ACHN (cell line): ENCODE results near the gene IQSEC1.

Source experiments
- DNase-seq: peaks from one replicate; pipeline ENCODE4 v3.0.0-alpha.2; 2015
- in situ Hi-C: cut with HindIII; loops from 2 replicates; pipeline ENCODE4 v1.10.0; 2017; ENCODE audit warnings: low sequenced_read_pairs, low pct_ligation_motif_present, low pct_unique_long_range_greater_than_20kb

The IQSEC1 gene

GRCh38 chr3:13074006-13074375 lies 762 bp upstream of the IQSEC1 start:
- in situ Hi-C loops = no loop called here

DNA sequence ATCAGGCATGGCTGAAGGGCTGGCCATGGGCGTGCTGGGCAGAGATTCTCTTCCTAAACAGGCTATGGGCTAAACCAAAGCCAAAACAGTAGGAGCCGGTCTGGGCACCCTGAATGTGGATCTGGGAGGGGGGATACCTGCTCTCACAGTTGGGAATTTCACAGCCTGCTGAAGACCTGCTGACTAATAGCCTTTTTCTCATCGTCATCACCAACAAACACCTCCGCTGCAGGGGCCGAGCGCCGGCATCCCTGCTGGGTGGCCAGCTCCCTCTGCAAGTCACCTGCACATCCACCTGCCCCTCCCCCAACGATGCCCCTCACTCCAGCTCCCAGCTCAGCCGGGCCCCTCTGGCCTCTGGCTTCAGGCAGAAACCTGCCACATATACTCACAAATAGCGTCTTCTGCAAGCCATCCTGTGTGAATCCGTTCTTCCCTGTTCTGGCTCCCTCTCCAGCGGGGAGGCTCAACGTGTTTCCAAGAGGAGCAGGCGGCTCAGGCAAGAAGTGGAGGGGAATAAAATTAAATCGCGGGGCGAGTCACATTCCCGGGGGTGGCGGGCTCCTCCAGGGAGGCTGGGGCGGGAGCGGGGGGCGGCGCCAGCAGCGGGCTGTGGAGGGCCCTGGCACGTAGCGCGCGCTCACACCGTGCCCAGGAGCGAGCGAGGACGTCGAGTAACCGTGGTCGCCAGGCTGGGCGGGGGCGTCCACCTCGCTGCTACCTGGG lies 466 bp downstream of the IQSEC1 start:
- in situ Hi-C loops = no loop called here
- DNase-seq = no peak

More at GRCh38 chr3:13074006-13074375, 762 bp upstream of the IQSEC1 start:
- no peak for DNase-seq

DNA sequence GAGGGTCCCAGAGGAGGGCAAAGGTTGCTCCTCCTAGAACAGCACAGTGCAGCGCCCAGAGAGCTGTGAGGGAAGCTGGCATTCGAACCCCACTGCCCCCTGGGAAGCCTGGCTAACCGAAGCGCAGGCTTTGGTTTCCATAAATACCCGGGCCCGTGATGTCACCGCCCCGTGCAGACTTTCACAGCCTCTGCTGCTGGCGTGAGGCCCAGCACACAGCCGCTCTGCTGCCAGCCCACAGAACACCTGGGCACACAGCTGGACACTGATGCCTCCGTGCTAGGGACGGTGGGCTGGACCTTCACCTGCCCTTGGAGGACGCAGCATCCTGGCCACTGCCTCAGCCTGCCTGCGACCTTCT lies 1.0 kb downstream of the IQSEC1 start:
- no peak for DNase-seq
- in situ Hi-C loops = no loop called here

GRCh38 chr3:13071695-13072094 lies 1.5 kb downstream of the IQSEC1 start:
- in situ Hi-C loops = no loop called here
- no peak for DNase-seq

DNA sequence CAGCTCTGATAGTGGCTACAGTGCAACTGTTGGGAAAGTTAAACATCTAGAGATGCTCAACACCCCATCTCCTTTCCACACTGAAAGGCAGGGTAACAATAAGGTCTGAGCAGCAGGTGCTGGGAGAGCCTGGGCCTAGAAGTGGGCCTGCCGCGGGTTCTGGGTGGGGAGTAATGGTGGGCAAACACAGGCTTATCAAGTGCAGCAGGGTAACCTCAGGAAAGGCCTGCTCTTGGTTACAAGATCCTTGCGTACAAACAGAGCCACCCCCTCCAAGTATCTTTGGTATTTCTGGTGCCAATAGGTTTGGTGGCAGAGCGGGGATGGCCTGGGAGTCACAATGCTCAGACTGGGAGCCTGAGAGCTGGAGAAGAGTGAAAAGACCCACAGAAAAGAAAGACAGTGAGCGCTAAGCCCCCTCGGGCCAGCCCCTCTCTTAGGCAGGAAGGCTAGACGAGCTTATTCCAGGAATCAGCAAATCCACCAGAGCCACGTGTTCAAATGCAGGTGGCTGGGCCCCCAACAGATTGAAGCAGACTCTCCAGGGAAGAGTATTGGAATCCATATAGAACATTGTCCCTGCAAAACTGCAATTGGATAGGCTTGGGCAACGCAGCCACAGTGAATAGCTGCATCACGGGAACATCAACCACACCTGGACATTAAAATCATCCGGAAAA lies 2.7 kb downstream of the IQSEC1 start:
- no peak for DNase-seq
- in situ Hi-C loops = no loop called here

DNA sequence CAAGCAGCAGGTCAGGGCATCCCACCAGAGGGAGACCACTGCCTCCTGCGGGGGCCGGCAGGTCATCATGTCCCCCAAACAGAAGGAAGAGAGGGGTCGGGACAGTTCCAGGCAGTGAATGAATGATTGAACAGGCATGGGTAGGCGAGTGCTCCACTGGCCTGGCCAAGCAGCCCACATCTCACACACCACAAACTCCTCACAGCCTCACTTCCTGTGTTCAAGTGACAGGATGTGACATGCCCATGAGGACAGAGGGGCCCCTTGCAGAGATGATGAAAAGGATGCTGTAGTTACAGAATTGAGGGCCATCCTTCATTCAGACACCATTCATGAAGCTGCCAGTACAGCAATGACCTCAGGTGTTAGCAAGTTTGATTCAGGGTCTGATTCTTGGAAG lies 3.7 kb downstream of the IQSEC1 start:
- in situ Hi-C loops = no loop called here
- DNase-seq = no peak

GRCh38 chr3:13068269-13069010 lies 4.8 kb downstream of the IQSEC1 start:
- in situ Hi-C loops = no loop called here
- no peak for DNase-seq

- in situ Hi-C loops = no loop called here
- DNase-seq = no peak
Observed at GRCh38 chr3:13067778-13068177, 5.5 kb downstream of the IQSEC1 start.

DNA sequence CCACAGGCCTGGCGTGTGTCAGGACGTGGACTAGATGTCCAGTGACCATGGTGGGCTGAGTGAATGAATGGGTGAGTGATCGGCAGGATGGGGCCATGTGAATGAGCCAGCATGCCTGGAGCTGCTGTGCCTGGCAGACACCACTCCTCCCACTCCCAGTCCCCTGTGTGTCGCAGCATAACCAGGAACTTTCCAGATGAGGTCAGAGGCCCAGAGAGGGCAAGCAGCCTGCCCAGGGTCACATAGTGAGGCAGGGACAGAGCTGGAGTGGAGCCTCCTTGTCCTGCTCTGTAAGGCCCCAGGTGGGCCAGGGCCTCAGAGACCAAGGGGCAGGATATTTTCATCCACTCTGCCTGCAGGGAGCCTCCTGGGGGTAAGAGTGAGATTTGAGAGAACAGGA lies 6.4 kb downstream of the IQSEC1 start:
- in situ Hi-C loops = no loop called here
- no peak for DNase-seq

DNA sequence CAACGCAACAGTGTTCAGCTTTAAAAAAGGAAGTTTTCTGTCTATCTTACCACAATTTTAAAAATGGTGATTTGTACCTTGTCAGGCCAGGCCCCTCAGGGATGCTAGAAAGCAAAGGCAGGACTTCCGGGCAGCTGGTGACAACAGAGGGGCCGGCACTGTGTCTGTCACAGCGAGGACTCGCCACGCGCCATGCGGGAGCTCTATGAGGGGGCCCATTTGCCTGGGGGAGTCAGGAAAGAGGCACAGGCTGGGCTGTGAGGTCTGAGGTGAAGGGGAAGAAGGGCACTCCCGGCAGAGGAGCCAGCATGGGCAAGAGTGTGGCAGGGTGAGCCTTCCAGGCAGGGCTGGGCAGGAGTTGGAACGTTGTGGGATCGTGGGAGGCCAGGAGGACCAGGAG lies 7.0 kb downstream of the IQSEC1 start:
- in situ Hi-C loops = no loop called here
- DNase-seq = no peak

DNA sequence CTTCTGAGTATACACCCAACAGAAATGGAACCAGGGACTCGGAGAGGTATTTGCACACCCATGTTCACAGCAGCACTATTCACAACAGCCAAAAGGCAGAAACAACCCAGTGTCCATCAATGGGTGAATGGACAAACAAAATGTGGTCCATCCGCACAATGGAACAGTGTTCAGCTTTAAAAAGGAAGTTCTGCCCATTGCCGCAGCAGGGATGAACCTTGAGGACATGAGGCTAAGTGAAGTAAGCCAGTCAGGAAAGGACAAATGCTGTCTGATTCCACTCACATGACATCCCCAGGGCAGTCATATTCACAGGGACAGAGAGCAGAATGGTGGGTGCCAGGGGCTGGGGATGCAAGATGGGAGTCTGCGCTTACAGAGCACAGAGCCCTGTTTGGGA lies 7.5 kb downstream of the IQSEC1 start:
- DNase-seq = no peak
- in situ Hi-C loops = no loop called here

GRCh38 chr3:13064964-13065363 lies 8.3 kb downstream of the IQSEC1 start:
- in situ Hi-C loops = no loop called here
- no peak for DNase-seq

- in situ Hi-C loops = no loop called here
- no peak for DNase-seq
Observed at GRCh38 chr3:13064159-13064868, 8.9 kb downstream of the IQSEC1 start.

GRCh38 chr3:13063225-13063624 lies 10.0 kb downstream of the IQSEC1 start:
- no peak for DNase-seq
- in situ Hi-C loops = no loop called here

- in situ Hi-C loops = no loop called here
- DNase-seq = no peak
Observed at GRCh38 chr3:13062647-13063046, 10.6 kb downstream of the IQSEC1 start.

GRCh38 chr3:13060341-13060910 lies 12.8 kb downstream of the IQSEC1 start:
- in situ Hi-C loops = no loop called here
- DNase-seq = no peak

DNA sequence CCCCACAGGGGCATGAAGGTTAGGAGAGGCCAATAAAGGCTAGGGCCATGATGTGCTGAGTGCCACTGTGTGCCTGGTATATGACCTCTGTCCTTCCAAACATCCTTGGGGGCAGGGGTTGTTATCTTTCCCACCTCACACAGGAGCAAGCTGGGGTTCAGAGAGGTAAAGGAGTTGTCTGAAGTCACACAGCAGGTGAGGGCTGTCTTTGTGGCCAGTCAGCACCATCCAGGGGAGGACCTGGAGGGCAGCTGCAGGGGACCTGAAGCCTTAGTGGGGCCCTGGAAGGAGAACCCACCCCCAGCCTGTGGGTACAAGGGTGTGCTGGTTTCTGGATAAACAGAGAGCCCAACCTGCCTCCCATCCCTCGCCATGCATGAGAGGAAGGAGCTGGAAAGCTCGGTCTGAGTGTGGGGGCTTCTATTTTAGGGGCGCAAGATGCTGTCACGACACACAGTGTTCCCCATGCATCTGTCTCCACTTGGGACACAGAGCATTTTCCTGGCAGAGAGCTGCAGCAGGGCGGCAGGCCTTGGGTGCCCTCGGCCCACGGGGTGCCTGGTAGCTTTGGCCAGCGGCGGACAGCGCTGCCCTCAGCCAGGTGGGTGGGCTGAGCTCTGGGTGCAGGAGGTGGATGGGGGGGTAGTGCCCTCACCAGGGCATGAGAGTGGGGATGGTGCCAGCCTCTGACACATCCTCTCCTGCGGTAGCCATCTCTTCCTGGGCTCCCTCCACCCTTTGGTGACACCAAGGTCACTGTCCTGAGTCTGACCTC lies 14.7 kb downstream of the IQSEC1 start:
- in situ Hi-C loops = no loop called here
- no peak for DNase-seq
